HL-60/S4 treated with retinoic acid at 250 ng/mL for 4 days and 3 days (cell line): Measurements from ENCODE around the gene OTOS.

Experiments
- in situ Hi-C: fragments of 300-500 bp; cut with MboI; formaldehyde crosslinking; loops from 2 replicates; pipeline ENCODE4 v1.7.0; 2022; ENCODE audit warnings: low sequenced_read_pairs

OTOS gene

DNA sequence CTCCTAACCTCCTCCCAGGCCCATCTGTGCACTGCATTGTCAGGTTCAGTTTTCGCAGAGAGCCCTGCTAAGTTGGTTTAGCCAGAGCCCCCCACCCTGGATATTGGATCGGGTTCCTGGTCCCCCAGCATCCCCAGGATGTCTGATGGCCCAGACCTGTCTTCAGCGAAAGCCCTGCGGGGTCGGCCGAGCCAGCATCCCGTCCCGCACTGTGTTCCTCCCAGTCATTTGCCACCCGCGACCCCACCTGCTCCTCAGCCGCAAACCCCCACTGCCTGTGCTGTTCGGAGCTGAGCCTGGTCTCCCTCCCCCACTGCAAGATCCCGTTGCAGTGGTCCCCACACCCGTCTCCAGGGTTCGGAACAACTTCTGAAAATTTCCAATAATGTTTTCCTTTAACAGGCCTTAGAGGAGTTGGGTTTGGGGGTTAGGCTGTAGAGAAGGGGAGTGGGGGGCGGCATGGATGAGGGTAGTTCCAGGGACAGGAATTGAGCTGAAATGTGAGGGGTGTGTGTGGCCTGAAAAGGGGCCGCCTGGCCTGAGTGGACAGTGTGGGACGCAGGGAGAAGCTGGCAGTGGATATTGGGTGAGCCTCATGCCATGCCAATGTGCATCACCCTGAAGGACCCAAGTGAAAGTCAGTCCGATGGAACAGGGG is 2.7 kb downstream of the OTOS start:
- in situ Hi-C loops: no loop called here

DNA sequence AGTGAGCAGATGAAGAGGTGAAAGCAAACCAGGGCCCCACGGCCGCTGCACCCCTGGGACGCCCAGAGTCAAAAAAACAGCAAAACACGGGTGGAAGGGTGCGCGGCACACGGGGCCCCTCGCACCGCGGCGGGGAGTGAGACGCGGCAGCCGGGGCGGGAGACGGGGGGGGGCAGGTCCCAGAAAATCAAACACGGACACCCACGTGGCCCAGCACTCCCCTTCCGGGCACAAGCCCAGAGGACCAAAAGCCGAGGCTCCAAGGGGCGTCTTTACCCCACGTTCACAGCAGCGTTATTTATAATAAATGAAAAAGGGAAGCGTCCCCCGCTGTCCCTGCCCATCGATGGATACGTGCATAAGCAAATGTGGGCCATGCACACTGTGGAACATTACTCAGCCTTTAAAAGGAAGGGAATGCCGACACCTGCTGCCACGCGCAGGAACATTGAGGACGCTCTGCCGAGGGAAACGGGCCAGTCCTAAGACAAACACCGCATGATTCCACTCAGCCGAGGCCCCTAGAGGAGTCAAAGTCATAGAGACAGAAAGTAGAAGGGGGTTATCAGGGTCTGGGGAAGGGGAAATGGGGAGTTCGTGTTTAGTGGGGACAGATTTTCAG is 3.7 kb downstream of the OTOS start:
- in situ Hi-C loops: no loop called here

DNA sequence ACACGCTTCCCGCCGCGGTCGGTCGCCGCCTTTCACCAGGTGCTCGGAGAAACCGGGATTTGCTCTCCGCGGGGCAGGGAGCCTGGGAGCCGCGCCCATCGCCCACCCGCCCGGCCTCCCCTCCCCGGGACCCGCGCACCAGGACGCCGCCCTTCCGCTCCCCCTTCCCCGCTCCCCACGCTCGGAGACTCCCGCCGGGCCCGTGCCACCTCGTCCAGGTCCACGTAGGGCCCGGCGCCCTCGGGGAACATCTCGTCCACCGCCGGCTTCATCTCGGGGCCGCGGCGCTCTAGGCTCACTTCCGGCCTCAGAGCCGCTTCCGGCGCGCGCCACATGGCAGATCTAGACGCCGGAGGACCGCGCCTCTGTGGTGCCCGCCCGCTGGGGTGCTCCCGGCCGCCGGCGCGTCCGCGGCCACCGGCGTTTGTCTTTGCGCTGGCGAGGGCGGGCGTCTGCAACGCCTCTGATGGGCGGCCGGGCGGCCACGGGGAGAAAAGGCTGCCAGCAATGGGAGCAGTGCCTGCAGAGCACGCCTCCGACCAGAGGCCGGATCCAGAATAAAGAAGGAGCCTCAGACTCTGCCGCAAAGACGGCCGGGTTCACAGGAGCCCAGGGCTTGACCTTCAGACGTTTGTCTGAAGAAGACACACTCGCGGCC is 4.3 kb downstream of the OTOS start, which contains the start of gene COPS9:
Gene COPS9 (minus strand): TSS at position 293 of the 658 bp plus-strand sequence. CDS start 21 bp downstream, at position 272.
- in situ Hi-C loops: no loop called here

DNA sequence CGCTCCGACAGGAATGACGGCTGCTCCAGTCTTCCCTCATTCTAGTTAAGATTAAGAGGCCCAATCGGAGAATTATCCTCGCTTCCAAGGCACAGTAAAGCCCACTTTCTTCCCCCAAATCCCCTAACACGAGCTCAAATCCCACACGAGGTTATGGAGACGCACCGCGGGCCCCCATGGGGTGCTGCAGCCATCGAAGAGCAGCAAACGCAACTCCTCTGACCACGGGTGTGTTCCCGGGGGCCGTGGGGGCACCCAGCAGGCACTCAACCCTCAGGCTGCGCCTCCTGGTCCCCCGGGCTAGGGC is 4.8 kb downstream of the OTOS start:
- in situ Hi-C loops: no loop called here

DNA sequence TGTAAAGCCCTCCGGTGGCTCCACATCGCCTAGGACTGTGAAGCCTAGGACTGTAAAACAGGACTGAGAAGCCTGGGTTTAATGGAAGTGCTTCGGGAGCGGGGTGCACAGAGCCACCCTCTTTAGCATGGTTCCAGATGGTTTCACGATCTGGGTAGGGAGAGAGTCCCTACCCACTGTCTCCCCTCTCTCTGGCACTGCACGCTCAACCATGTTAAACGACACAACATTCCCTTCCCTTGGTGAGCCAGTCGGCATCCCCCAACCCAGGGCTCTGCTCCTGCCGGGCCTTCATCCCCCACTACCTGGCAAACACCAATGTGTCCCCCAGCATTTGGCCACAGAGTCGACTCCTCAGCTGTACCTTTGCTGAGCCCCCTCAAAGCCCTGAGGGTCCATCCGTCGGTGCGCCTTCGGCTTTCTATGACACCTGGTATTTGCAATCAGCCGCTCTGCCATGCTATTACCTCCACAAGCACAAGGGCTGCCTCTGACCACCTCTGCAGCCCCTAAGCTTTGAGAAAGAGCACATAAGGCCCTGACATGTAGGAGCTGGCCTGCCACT is 5.4 kb downstream of the OTOS start:
- in situ Hi-C loops: no loop called here

DNA sequence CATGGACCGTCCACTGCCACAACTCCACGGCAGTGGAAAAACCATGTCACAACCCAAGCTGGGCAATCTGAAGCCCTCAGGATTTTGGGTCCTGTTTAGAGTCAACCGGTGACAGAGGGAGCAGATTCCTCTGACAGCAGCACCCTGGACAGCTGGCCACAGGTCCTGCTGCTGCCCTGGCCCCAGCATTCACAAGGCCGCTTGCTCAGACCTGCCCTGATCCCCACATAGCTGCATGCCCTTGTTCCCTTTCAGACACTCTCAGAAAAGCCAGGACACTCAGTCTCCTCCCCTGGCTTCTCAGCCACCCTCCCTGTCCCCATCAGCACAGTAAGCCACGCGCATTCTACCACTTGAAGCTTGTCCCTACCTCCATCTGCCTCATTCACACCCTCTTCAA is 6.0 kb downstream of the OTOS start:
- in situ Hi-C loops: no loop called here

DNA sequence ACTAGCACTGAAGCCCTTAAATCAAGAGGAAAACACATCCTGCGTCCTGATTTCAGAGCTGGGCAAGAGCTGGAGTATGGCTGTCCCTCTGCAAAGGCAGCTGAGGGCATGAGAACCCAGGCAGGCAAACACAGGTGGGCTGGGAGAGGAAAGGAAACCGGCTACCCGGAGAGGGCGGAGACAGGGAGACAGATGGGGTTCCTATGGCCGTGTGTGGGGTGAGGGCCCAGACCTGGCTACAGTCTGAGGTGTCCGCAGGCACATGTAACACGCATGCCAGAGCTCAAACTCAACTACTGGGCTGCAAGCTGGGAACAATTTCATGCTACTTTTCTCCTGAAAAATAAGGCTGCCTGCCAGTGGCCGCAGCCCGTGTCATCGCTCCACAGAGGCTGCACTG is 7.1 kb downstream of the OTOS start:
- in situ Hi-C loops: no loop called here

DNA sequence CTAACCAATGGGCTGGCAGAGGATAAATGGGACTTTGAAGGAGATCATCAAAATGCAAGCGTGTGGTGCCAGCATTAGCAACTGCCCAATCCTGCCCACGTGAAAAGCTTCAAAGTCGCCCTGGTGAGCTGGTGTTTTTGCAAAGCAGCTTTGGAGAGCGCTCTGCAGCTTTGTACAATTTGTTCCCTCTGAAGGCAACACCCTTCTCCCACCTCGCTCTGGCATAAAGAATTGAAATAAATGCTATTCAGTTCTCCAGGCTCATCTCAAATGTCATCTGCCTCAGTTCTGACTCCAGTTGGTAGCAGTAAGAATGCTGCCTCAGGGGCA is 7.8 kb downstream of the OTOS start:
- in situ Hi-C loops: no loop called here

DNA sequence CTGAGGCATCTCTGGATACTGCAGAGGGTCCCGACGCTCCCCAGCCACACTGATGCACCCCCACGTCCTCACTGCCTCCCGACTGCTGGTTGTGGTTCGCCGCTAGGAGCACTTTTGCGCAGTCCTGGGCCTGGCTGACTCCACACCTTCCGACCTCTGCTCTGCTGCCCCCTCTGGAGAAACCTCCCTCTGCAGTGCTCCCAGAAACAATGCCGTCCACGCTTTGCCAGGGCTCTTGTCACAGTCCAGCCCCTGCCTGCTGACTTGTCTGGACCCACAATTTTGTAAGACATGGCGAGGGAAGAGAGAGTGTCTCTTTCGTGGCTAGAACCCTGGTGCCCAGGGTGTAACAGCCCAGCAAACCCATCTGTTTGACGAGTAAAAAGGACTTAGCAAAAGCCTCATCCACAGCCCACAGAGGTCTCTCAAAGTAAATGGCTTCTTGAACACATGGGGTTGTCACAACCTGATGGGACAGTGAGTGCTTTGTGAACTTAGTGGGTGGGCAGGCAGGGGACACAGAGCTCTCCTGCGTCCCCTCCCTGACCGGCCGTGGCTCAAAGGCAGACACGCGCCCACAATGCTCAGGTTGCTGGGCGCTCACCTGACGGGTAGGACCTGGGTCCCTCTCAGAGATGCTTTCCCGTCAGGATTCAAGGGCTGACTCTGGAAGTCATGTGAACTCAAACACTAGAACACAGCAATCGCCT is 8.4 kb downstream of the OTOS start:
- in situ Hi-C loops: no loop called here

DNA sequence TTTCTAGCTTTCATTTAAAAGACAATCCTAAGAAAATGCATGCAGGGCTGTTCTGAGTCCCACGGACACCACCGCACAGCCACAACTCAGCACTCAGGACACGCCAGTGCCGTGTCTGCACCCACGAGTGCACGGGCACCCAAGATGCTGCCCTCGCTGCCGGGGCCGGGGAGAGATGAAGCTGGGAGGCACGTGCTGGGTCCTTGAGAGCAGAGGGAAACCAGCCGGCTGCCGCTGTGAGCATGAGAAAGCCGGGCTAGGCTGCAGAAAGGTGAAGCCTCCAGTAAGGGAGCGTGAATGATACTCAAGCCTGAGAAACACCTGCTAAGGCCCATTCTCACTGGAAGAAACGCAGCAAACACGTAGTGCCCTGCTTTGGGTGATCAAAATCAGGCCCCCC is 9.2 kb downstream of the OTOS start:
- in situ Hi-C loops: no loop called here

DNA sequence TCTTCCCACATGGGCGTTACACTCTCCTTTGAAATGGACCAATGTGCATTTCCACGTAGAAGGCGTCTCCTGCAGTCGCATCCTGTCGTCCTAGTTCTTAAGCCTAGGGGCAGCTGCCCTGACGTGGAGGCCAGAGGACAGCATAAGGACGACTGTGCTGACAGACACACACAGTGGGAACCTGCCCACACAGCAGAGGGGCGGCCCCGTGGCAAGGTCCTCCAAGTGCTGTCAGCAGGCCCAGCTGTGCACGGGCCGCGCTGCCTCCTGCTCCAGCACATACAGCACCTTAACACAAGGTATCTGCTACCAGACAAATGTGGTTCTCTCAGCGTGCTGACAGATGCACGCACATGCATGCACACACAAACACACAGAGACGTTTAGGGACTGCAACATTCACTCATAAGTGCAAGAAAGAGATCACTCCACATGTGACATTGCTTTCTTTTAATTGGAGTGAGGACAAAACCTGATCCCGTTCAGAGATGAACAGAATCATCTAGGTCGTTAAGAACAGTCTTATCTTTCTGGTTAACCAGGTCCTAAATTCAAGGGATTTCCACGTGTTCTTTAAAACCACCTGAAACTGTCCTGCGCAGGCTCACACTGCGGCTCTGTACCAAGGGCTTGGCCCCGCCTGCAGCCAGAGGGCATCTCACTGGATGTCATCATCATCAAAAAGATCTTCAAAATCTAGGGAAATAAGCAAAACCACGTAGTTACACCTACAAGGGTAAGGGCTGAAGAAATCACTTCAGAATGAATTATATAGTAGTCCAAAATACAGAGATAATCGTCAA is 9.9 kb downstream of the OTOS start:
- in situ Hi-C loops: no loop called here

DNA sequence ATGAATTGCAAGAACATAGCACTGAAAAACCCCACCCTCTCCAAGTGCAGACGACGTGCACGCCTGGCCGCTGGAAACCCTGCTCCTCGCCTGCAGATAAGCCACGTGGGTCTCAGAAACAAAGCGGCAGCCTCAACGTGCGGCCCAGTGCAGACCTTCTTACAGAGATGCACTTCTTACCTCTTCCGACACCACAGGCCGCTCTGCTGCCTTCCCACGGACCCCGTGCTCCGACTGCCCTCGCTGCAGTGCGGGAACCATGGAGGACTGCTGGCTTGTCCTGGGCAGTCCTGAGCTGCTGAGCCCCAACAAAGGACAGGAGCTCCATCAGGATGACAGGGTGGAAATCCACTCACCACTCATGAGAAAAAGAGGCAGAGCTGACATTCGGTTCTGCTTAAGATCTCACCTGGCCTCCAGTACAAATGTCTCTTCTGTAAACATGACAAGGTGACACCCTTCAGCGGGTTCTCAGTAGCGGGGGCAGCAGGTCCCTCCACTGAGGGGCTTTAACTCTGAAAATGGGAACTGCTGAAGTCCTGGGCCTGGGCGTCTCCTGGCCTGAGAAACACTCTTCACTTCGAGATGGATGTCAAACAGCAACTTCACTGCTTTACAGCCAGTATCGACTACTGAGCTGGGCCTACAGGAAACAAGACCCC is 10.6 kb downstream of the OTOS start:
- in situ Hi-C loops: no loop called here

DNA sequence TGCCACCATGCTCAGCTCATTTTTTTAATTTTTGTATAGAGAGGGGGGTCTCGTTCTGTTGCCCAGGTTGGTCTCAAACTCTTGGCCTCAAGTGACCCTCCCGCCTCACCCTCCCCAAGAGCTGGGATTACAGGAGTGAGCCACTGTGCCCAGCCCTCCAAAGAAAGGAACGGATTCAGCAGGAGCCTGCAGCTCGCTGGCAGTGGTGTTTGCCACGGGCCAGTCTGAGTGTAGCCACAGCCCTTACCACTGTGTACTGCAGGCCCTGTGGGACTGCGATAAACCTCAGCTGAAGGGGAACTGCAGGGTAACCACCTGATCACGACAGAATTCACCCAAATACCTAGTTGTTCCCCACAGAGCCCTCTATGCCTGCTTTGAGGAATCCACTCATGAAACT is 11.1 kb downstream of the OTOS start:
- in situ Hi-C loops: no loop called here

DNA sequence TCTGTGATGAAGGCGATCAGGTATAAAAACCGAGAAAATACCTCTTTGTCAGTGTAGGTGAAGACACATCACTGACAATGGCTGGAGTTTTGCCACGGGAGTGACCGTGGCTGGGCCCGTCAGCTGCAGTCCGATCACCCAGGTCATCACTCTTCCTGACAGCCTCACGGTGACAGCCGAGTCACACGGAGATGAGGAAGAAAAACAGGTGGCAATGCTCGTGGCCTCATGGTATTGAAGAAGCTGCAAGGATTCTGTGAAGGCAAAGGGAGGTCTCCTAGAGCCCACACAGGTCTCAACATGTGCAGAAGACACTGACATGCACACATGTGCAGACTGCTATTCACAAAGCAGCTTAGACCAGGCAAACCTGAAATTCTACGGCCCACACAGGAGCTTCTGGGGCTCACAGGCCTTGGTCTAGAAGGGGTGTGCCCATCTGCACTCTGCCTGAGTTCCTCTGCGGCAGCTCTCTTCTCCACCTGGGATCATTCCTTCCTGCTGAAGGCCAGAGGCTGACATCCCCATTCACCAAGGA is 11.8 kb downstream of the OTOS start:
- in situ Hi-C loops: no loop called here

DNA sequence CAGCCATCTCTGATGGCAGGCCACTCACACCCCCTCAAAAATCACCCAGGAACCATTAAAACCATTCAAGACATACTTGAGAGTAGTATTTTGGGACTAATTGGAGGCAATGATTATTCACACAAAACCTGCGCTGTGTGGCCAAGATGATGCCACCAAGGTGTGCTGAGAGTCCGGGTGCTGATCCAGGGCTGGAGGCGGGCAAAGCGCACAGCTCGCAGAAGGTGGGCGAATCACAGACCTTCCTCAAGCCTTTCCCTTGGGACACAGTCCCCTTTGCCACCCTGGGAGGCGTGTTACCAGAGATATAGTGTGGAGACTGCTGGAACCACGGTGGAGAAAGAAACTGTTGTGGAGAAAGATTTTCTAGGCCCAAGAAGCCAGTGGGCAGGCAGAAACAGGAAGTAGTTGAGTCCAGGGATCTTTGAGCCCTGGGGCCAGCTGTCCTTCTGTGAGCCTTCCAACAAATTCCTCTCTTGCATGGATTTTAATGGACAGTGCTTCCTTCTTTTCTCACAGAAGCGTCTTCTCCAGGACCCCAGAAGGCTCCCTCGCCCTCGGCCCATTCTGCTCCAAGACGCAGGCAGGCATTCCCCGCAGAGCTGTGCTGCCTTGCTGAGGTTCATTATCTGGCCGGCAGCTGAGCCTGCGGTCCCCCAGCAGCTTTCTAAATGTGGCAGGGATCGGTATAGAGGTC is 12.4 kb downstream of the OTOS start:
- in situ Hi-C loops: no loop called here

DNA sequence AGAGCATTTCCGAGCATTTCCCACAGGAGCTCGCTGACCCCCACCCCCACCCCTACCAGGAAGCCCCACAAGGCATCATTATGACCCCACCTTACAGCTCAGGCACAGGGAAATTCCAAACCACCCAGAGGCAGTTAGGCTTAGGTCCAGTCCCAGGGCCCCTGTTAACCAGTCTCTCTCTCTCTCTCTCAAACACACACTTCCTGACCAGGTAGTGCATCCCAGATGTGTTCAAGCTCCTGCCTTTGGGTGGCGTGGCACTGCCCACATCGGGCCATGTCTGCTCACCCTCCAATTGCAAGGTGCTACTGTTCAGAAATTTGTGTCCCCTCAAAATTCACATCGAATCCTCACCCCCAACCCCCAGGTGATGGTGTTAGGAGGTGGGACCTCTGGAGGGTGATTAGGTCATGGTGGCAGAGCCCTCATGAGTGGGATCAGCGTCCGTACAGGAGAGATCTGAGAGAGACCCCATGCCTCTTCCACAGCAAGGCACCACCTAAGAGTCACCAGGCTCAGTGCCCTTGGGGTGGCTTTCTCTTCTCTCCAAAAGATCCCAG is 13.2 kb downstream of the OTOS start:
- in situ Hi-C loops: no loop called here

DNA sequence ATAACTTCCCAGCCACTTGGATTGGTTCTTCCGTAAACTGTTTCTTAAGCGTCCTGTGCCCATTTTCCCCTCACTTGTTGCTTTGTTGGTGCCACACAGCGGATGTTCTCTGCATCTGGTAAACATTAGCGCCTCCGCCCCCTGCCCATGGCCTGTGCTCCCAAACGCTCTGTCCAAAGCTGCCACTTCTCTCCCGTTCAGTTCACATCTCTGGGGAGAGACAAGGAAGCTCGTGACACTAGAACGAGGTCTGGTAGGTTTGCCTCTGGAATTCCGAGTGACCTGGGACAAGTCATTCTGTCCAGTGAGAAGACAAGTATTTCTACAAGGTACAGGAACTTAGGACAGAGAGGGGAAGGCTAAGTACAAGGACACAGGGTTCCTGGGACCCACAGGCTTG is 13.7 kb downstream of the OTOS start:
- in situ Hi-C loops: no loop called here

DNA sequence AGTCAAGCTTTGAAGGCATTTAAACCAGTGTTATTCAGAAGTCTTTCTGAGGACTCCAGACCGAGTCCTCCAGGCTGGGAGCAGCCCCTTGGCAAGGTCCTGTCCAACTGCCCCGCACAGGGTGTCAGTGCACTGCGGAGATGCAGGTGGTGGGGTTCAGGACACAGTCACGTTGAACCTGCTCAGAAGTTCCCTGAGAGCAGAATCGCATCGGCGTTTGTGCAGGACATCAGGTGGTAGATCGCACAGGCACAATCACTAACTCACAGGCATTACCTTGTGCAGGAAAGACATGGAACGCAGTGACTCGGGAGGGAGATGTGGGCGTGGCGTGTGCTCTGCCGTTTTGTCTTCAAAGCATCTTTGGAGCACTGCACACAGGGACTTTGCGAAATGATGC is 14.7 kb downstream of the OTOS start:
- in situ Hi-C loops: no loop called here

DNA sequence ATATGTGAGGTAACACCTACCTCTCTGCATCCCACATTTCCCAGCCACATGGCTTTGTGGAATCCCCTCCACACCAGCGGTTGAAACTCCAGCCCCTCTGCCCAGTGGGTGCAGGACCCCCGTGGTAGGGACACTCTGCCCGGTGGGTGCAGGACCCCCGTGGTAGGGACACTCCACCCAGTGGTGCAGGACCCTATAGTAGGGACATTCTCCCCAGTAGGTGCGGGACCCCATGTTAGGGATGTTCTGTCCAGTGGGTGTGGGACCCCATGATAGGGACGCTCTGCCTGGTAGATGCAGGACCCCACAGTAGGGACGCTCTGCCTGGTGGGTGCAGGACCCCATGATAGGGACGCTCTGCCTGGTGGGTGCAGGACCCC is 15.8 kb downstream of the OTOS start:
- in situ Hi-C loops: no loop called here
